HUES48 (cell line): ENCODE results near the gene TIGAR.

ENCODE experiments used
- H3K27ac ChIP-seq: one replicate; pipeline ENCODE4 v1.7.0; 2013; ENCODE audit warnings: low read depth, low read length, inconsistent platforms
- H3K27me3 ChIP-seq: 2 replicates; pipeline ENCODE4 v1.6.1; 2013; ENCODE audit warnings: mild to moderate bottlenecking, low read length; ENCODE audit not compliant: control insufficient read depth, insufficient read depth
- H3K36me3 ChIP-seq: 2 replicates; pipeline ENCODE4 v1.6.1; 2013; ENCODE audit warnings: low read length; ENCODE audit not compliant: control insufficient read depth, insufficient read depth
- H3K4me1 ChIP-seq: 2 replicates; pipeline ENCODE4 v1.6.1; 2013; ENCODE audit warnings: mild to moderate bottlenecking, low read length; ENCODE audit not compliant: control insufficient read depth, insufficient read depth
- H3K4me3 ChIP-seq: 2 replicates; pipeline ENCODE4 v1.5.1; 2013; ENCODE audit warnings: mild to moderate bottlenecking, low read depth, low read length
- H3K9ac ChIP-seq: 2 replicates; pipeline ENCODE4 v1.6.1; 2013; ENCODE audit warnings: mild to moderate bottlenecking, low read depth, low read length, moderate library complexity
- H3K9me3 ChIP-seq: 2 replicates; pipeline ENCODE4 v1.6.1; 2013; ENCODE audit warnings: low read length; ENCODE audit not compliant: control insufficient read depth, insufficient read depth

The TIGAR gene

GRCh38 chr12:4285070-4285469 lies 35.9 kb upstream of the TIGAR start:
- Histone ChIP-seq H3K27ac (no peak overlapping the region), H3K4me1 (no peaks in the 10 kb centered on the region), H3K9me3 (no peaks in the 10 kb centered on the region), H3K9ac (no peak overlapping the region), H3K4me3 (no peak overlapping the region), H3K27me3 (no peaks in the 10 kb centered on the region), H3K36me3 (peaks cover 96% of the 10 kb centered on the region)

DNA sequence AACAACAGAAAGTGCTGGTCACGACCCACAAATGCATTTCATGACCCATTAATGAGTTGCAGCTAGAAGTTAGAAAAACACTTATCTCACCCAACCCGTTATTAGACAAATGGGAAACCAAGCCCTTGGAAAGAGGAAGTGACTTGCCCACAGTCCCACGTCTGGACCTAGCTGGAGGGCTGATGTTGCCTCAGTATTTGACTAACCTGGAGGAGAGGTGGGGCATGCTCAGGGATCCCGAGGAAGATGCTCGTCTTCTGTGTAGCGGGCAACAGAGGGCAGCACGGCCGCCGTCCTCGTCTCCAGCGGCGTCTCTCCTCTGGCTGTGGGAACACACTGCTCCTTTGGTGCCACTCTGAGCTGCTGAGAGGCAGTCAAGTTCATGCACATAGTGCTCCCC lies 34.8 kb upstream of the TIGAR start:
- Histone ChIP-seq H3K4me3 (no peak overlapping the region), H3K27me3 (no peaks in the 10 kb centered on the region), H3K36me3 (peaks cover 96% of the 10 kb centered on the region), H3K4me1 (no peaks in the 10 kb centered on the region), H3K27ac (no peak overlapping the region), H3K9me3 (no peaks in the 10 kb centered on the region), H3K9ac (no peak overlapping the region)

GRCh38 chr12:4286771-4287317 lies 34.2 kb upstream of the TIGAR start:
- H3K4me3 ChIP-seq, result no peak overlapping the region
- H3K27ac ChIP-seq, result no peak overlapping the region
- no peaks in the 10 kb centered on the region for H3K9me3 ChIP-seq
- peaks cover 97% of the 10 kb centered on the region for H3K36me3 ChIP-seq
- no peak overlapping the region for H3K9ac ChIP-seq
- H3K27me3 ChIP-seq, result no peaks in the 10 kb centered on the region
- no peaks in the 10 kb centered on the region for H3K4me1 ChIP-seq

GRCh38 chr12:4287325-4288211 lies 33.4 kb upstream of the TIGAR start:
- no peaks in the 10 kb centered on the region for H3K27me3 ChIP-seq
- H3K27ac ChIP-seq, result no peak overlapping the region
- no peak overlapping the region for H3K4me3 ChIP-seq
- no peaks in the 10 kb centered on the region for H3K4me1 ChIP-seq
- H3K9me3 ChIP-seq, result no peaks in the 10 kb centered on the region
- H3K9ac ChIP-seq, result no peak overlapping the region
- H3K36me3 ChIP-seq, result peaks cover 93% of the 10 kb centered on the region

DNA sequence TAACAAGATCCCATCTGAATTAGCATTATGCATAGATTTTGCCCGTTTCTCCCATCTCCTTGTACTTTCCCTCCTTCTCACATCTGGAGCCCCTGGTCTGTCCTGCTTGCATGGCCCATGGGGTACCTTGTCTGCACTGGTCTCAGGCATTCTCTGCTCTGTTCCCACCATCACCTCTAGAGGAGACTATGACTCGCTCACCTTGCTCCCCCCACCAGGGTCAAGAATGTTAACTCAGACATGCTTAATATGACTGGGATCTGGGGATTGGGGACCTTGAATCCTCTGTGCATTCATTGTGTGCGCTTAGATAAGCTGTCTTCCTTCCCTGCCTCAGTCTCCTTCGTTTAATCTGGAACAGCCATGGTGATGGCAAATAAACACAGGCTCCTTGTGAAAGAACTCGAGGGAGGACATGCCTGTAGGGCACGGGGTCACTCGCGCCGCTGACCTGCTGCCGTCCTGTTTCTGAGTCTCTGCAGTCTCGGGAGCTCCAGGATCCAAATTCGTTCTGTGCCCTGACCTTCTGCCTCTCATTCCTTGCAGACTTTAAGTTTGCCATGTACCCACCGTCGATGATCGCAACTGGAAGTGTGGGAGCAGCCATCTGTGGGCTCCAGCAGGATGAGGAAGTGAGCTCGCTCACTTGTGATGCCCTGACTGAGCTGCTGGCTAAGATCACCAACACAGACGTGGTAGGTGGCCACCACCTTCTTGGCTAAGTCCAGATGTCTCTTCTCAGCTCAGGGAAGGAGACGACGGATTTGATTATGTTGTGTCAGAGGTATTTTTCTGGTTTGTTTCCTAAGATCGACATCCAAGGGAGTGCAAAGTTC lies 32.5 kb upstream of the TIGAR start:
- Histone ChIP-seq H3K36me3 (peaks cover 92% of the 10 kb centered on the region), H3K4me1 (no peaks in the 10 kb centered on the region), H3K9ac (no peak overlapping the region; the same call in 1 of the 2 replicates), H3K4me3 (no peak overlapping the region), H3K27me3 (no peaks in the 10 kb centered on the region), H3K27ac (no peak overlapping the region), H3K9me3 (no peaks in the 10 kb centered on the region)

- H3K4me1 ChIP-seq, result no peaks in the 10 kb centered on the region
- no peak overlapping the region for H3K27ac ChIP-seq
- H3K9me3 ChIP-seq, result no peaks in the 10 kb centered on the region
- peaks cover 89% of the 10 kb centered on the region for H3K36me3 ChIP-seq
- H3K27me3 ChIP-seq, result no peaks in the 10 kb centered on the region
- H3K4me3 ChIP-seq, result no peak overlapping the region
- H3K9ac ChIP-seq, result no peak overlapping the region
These were observed 31.7 kb upstream of the TIGAR start for GRCh38 chr12:4289231-4289878.

DNA sequence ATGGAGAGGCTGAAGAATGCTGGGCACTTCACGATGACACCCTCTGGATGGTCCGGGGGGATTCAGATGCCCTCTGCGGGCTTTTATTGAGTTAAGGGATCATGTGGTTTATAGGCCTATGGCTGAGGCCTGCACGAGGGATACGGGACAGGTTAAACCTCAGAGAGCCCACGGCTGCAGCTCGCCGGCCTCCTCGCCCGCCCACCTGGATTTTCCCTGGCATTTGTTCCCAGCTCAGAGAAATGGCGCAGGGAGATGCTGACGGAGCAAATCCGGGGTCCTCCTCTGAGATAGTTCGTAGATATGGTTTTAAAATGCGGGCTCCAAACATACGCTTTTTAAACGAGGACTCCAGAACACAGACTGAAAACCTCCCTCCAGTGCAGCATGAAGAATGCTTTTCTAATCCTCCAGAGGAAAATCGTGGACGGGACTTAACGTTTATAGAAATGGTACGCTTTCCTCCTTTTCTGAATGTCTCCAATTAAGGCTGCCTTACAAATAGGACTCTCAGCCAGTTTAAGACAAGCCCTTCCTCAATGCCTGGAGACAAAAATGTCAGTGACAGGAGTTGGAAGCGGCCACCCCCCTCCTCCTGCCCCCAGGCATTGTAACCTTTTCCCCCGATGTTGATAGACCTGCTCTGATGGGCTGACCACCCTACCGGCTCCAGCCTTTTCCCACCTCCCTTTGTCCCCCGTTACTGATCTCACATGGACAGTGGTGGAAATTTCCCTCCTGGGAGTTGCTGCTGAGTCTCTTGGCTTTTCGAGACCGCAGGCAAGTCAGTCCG lies 30.8 kb upstream of the TIGAR start:
- H3K36me3 ChIP-seq, result peaks cover 92% of the 10 kb centered on the region
- no peak overlapping the region for H3K27ac ChIP-seq
- H3K4me1 ChIP-seq, result no peaks in the 10 kb centered on the region
- H3K9me3 ChIP-seq, result no peaks in the 10 kb centered on the region
- H3K27me3 ChIP-seq, result no peaks in the 10 kb centered on the region
- no peak overlapping the region for H3K4me3 ChIP-seq
- H3K9ac ChIP-seq, result no peak overlapping the region

GRCh38 chr12:4292341-4293073 lies 28.5 kb upstream of the TIGAR start:
- no peak overlapping the region for H3K9ac ChIP-seq
- no peak overlapping the region for H3K27ac ChIP-seq
- H3K4me3 ChIP-seq, result no peak overlapping the region
- H3K9me3 ChIP-seq, result no peaks in the 10 kb centered on the region
- H3K36me3 ChIP-seq, result peaks cover 86% of the 10 kb centered on the region
- no peaks in the 10 kb centered on the region for H3K4me1 ChIP-seq
- no peaks in the 10 kb centered on the region for H3K27me3 ChIP-seq

DNA sequence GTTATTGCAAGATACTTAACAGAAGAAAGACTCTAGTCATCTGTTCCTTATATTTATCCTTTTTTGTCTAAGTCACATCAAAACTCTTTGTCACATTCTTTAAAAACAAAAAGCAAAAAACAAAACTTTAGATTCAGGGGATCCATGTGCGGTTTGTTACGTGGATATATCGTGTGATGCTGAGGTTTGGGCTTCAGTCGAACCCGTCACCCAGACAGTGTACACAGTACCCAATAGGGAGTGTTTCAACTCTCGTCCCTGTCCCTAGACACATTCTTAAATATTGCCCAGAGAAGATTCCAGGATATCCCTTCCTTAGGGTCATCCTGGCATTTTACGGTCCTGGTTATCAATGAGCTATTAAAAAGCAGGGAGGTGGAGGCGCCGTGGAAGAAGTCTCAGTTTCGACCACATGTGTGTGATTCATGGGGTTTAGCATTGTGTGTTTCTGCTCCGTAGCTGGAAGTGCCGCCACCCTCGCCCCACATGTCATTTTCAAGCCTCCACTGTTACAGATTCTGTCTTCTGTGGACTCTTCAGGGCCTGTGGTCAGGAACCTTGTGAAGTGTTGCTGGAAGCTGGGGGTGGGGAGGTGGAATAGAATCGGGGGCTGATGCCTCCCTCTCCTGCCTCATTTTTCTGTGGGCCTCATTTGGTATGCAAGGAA lies 27.6 kb upstream of the TIGAR start:
- H3K9ac ChIP-seq, result no peak overlapping the region
- no peaks in the 10 kb centered on the region for H3K27me3 ChIP-seq
- H3K4me1 ChIP-seq, result no peaks in the 10 kb centered on the region
- no peak overlapping the region for H3K27ac ChIP-seq
- peaks cover 84% of the 10 kb centered on the region for H3K36me3 ChIP-seq
- no peaks in the 10 kb centered on the region for H3K9me3 ChIP-seq
- no peak overlapping the region for H3K4me3 ChIP-seq
